ENCODE measurements around the gene GCSH. TPM values are rescaled to one million over a fixed set of nuclear protein-coding genes. Genes with fewer than 3 reads are reported as not detected.

The GCSH gene
- total and polyA plus RNA-seq, 2 of the 13 experiments (the other 11 are each of a cell fraction or from before 2014, with no cell fraction given) = 35.9 to 103 TPM

DNA sequence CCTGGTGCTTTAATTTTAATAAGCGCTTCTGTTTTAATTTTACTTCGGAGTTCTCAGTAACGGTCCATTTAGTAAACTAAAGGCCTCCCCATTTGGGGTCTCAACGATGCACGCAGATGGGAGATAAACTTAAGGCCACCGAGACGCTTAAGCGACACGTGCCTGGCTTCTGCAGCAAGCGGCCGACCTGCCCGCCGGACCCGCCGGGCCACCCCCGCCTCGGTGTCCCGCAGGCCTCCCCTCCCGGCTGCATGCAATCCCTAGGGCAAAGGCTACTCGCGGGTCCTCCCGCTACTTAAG lies 592 bp downstream of the GCSH start (continued):
- TF ChIP-seq HNRNPL (IDR thresholded peaks at IDR 0.05; ENCODE audit: low read depth, low read length) = 0 out of 2 replicates have a peak, but pooled peaks have one; percentile 30
- TF ChIP-seq JARID2 (CRISPR knock-in tag; IDR thresholded peaks at IDR 0.05; ENCODE audit: insufficient replicate concordance) = no peak
- no peak for TF ChIP-seq SIX1 (CRISPR knock-in tag; IDR thresholded peaks at IDR 0.05; ENCODE audit: borderline replicate concordance)
- TF ChIP-seq KAT8 (CRISPR knock-in tag; IDR thresholded peaks at IDR 0.05) = no peak
- TF ChIP-seq SP2 (CRISPR knock-in tag; IDR thresholded peaks at IDR 0.05) = no peak
- no peak for TF ChIP-seq ZNF546 (CRISPR knock-in tag; conservative IDR thresholded peaks at IDR 0.05)
- TF ChIP-seq, protein P1, sequence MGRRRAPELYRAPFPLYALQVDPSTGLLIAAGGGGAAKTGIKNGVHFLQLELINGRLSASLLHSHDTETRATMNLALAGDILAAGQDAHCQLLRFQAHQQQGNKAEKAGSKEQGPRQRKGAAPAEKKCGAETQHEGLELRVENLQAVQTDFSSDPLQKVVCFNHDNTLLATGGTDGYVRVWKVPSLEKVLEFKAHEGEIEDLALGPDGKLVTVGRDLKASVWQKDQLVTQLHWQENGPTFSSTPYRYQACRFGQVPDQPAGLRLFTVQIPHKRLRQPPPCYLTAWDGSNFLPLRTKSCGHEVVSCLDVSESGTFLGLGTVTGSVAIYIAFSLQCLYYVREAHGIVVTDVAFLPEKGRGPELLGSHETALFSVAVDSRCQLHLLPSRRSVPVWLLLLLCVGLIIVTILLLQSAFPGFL (CRISPR knock-in tag; IDR thresholded peaks at IDR 0.05) = no peak
- no peak for TF ChIP-seq ZMYM2 (CRISPR knock-in tag; IDR thresholded peaks at IDR 0.05)
- no peak for TF ChIP-seq ATF7 (IDR thresholded peaks at IDR 0.05)
- no peak for TF ChIP-seq ATF7 (CRISPR knock-in tag; IDR thresholded peaks at IDR 0.05)
- no peak for TF ChIP-seq ASH2L (IDR thresholded peaks at IDR 0.05; ENCODE audit: insufficient read length, low read depth, low read length)
- TF ChIP-seq ZC3H4 (CRISPR knock-in tag; IDR thresholded peaks at IDR 0.05; ENCODE audit: borderline replicate concordance) = no peak
- TF ChIP-seq MED1 (CRISPR knock-in tag; IDR thresholded peaks at IDR 0.05) = no peak
- no peak for TF ChIP-seq ERF (CRISPR knock-in tag; IDR thresholded peaks at IDR 0.05)
- TF ChIP-seq PHF8 (CRISPR knock-in tag; IDR thresholded peaks at IDR 0.05) = peak; percentile 84
- TF ChIP-seq ZFP37 (CRISPR knock-in tag; IDR thresholded peaks at IDR 0.05; ENCODE audit: borderline replicate concordance) = 0 out of 2 replicates have a peak, but pooled peaks have one; percentile 23
- no peak for TF ChIP-seq ZNF335 (CRISPR knock-in tag; IDR thresholded peaks at IDR 0.05)
- TF ChIP-seq CREM (IDR thresholded peaks at IDR 0.05) = no peak
- TF ChIP-seq CREM (CRISPR knock-in tag; IDR thresholded peaks at IDR 0.05) = no peak
- no peak for TF ChIP-seq ZNF329 (CRISPR knock-in tag; IDR thresholded peaks at IDR 0.05; ENCODE audit: low read depth)
- TF ChIP-seq, protein P2, sequence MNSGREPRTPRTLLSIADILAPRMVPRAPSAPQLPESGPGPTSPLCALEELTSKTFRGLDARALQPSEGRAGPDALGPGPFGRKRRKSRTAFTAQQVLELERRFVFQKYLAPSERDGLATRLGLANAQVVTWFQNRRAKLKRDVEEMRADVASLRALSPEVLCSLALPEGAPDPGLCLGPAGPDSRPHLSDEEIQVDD (CRISPR knock-in tag; IDR thresholded peaks at IDR 0.05; ENCODE audit: borderline replicate concordance) = no peak
- TF ChIP-seq, protein P3, sequence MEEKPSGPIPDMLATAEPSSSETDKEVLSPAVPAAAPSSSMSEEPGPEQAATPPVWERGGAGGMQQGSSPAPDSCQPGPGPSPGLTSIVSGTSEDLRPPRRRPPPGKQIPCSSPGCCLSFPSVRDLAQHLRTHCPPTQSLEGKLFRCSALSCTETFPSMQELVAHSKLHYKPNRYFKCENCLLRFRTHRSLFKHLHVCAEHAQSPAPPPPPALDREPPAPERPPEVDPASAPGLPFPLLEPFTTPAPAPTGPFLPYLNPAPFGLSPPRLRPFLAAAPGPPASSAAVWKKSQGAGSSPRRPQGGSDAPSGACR (CRISPR knock-in tag; IDR thresholded peaks at IDR 0.05) = no peak
- TF ChIP-seq ZBTB3 (CRISPR knock-in tag; IDR thresholded peaks at IDR 0.05; ENCODE audit: borderline replicate concordance, low read depth) = no peak
- no peak for TF ChIP-seq ZNF549 (CRISPR knock-in tag; IDR thresholded peaks at IDR 0.05)
- TF ChIP-seq RFX3 (CRISPR knock-in tag; IDR thresholded peaks at IDR 0.05) = no peak
- peak; percentile 21; the same call in 1 of the 2 replicates for TF ChIP-seq ZNF264 (CRISPR knock-in tag; IDR thresholded peaks at IDR 0.05)
- no peak for TF ChIP-seq MAZ (IDR thresholded peaks at IDR 0.05; ENCODE audit: borderline replicate concordance, low read depth, low read length)
- no peak for TF ChIP-seq MAZ (CRISPR knock-in tag; IDR thresholded peaks at IDR 0.05; ENCODE audit: low read depth)
- TF ChIP-seq, protein P4, sequence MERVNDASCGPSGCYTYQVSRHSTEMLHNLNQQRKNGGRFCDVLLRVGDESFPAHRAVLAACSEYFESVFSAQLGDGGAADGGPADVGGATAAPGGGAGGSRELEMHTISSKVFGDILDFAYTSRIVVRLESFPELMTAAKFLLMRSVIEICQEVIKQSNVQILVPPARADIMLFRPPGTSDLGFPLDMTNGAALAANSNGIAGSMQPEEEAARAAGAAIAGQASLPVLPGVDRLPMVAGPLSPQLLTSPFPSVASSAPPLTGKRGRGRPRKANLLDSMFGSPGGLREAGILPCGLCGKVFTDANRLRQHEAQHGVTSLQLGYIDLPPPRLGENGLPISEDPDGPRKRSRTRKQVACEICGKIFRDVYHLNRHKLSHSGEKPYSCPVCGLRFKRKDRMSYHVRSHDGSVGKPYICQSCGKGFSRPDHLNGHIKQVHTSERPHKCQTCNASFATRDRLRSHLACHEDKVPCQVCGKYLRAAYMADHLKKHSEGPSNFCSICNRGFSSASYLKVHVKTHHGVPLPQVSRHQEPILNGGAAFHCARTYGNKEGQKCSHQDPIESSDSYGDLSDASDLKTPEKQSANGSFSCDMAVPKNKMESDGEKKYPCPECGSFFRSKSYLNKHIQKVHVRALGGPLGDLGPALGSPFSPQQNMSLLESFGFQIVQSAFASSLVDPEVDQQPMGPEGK (CRISPR knock-in tag; IDR thresholded peaks at IDR 0.05) = 0 out of 2 replicates have a peak, but pooled peaks have one; percentile 55
- 0 out of 2 replicates have a peak, but pooled peaks have one; percentile 29 for TF ChIP-seq ZFP82 (CRISPR knock-in tag; IDR thresholded peaks at IDR 0.05; ENCODE audit: borderline replicate concordance)
- TF ChIP-seq KDM1A (CRISPR knock-in tag; IDR thresholded peaks at IDR 0.05) = no peak
- TF ChIP-seq NFKBIZ (CRISPR knock-in tag; IDR thresholded peaks at IDR 0.05) = no peak
